ENCODE measurements around the gene TNFSF4. TPM values are rescaled to one million over a fixed set of nuclear protein-coding genes. Genes with fewer than 3 reads are reported as not detected.

Gene TNFSF4
- total RNA-seq, 1 donor = 2.0 TPM

GRCh38 chr1:173202424-173203145 lies 4.5 kb downstream of the TNFSF4 start:
- peak; percentile 67 for TF ChIP-seq CTCF (IDR thresholded peaks at IDR 0.05; ENCODE audit: insufficient read depth, low read length)
- no peak overlapping the region for H3K4me3 ChIP-seq (ENCODE audit: low read depth, low read length)
- DNase-seq (ENCODE audit: low read depth) = peak; percentile 93

GRCh38 chr1:173201969-173202368 lies 5.2 kb downstream of the TNFSF4 start:
- DNase-seq (ENCODE audit: low read depth) = no peak
- TF ChIP-seq CTCF (IDR thresholded peaks at IDR 0.05; ENCODE audit: insufficient read depth, low read length) = no peak
- H3K4me3 ChIP-seq (ENCODE audit: low read depth, low read length) = no peak overlapping the region

- DNase-seq (ENCODE audit: low read depth) = no peak
- H3K4me3 ChIP-seq (ENCODE audit: low read depth, low read length) = no peak overlapping the region
- no peak for TF ChIP-seq CTCF (IDR thresholded peaks at IDR 0.05; ENCODE audit: insufficient read depth, low read length)
These were observed 11.5 kb downstream of the TNFSF4 start for GRCh38 chr1:173195596-173196088.

- peak; percentile 61 for DNase-seq (ENCODE audit: low read depth)
- no peak for TF ChIP-seq CTCF (IDR thresholded peaks at IDR 0.05; ENCODE audit: insufficient read depth, low read length)
- H3K4me3 ChIP-seq (ENCODE audit: low read depth, low read length) = no peak overlapping the region
These were observed 13.5 kb downstream of the TNFSF4 start for GRCh38 chr1:173193639-173194038.

GRCh38 chr1:173191011-173191705 lies 16.0 kb downstream of the TNFSF4 start:
- DNase-seq (ENCODE audit: low read depth) = no peak
- TF ChIP-seq CTCF (IDR thresholded peaks at IDR 0.05; ENCODE audit: insufficient read depth, low read length) = no peak
- no peak overlapping the region for H3K4me3 ChIP-seq (ENCODE audit: low read depth, low read length)

GRCh38 chr1:173190101-173190936 lies 16.8 kb downstream of the TNFSF4 start:
- H3K4me3 ChIP-seq (ENCODE audit: low read depth, low read length) = no peak overlapping the region
- DNase-seq (ENCODE audit: low read depth) = peak; percentile 83
- no peak for TF ChIP-seq CTCF (IDR thresholded peaks at IDR 0.05; ENCODE audit: insufficient read depth, low read length)

Data from fibroblast of the aortic adventitia (primary cell).